ENCODE results near the gene ALDH3A2.

GRCh38 chr17:19709841-19710240 lies 61.3 kb downstream of the ALDH3A2 start:
- TF ChIP-seq CTCF (IDR thresholded peaks at IDR 0.05) (no peak), POLR2A (IDR thresholded peaks at IDR 0.05) (no peak), POLR2AphosphoS5 (IDR thresholded peaks at IDR 0.05) (no peak)

All from stomach (tissue), 4 donors.